Erythroblast (primary cell): ENCODE results near the gene AMH.

Source experiments
- GATA1 ChIP-seq: IDR thresholded peaks from 2 replicates; pipeline ENCODE4 v1.6.1; 2011; ENCODE audit warnings: low read depth, mild to moderate bottlenecking, control low read depth, low read length, moderate library complexity
- POLR2A ChIP-seq: IDR thresholded peaks from 2 replicates; pipeline ENCODE4 v1.6.1; 2011; ENCODE audit warnings: mild to moderate bottlenecking, low read length

GRCh38 chr19:2219726-2220125, 29.4 kb upstream of the AMH start:
- TF ChIP-seq POLR2A (no peak), GATA1 (no peak)
